ENCODE data around the gene CADPS2. TPM values are rescaled to one million over a fixed set of nuclear protein-coding genes. Genes with fewer than 3 reads are reported as not detected.

CADPS2 gene
- total and polyA plus RNA-seq, 3 experiments from 2014 or later, result not detected

GRCh38 chr7:122543166-122543565 is 343.1 kb downstream of the CADPS2 start:
- no peak overlapping the region for H3K27ac Mint-ChIP-seq
- peaks cover 0 to 9% (median 4%) of the 10 kb centered on the region in 5 donors for H3K9me3 Mint-ChIP-seq
- no peak overlapping the region for H3K4me3 Mint-ChIP-seq
- Histone ChIP-seq H3K27ac (ENCODE audit: low read depth, low read length) (no peak overlapping the region), H3K4me1 (ENCODE audit: insufficient read depth, low read length) (no peaks in the 10 kb centered on the region), H3K27me3 (ENCODE audit: insufficient read depth, low read length, poor library complexity, severe bottlenecking) (no peaks in the 10 kb centered on the region), H3K36me3 (ENCODE audit: insufficient read depth, low read length) (no peaks in the 10 kb centered on the region), H3K4me3 (ENCODE audit: low read length) (no peak overlapping the region), H3K9me3 (ENCODE audit: low read length) (no peaks in the 10 kb centered on the region)
- no peaks in the 10 kb centered on the region for H3K4me1 Mint-ChIP-seq
- H3K27me3 Mint-ChIP-seq, result no peaks in the 10 kb centered on the region
- CTCF ChIA-PET, result no interaction called here
- DNase-seq, result no peak
- POLR2A ChIA-PET, result no interaction called here
- no peaks in the 10 kb centered on the region for H3K36me3 Mint-ChIP-seq

- Histone ChIP-seq H3K9me3 (ENCODE audit: low read length) (no peaks in the 10 kb centered on the region), H3K4me1 (ENCODE audit: insufficient read depth, low read length) (no peaks in the 10 kb centered on the region), H3K4me3 (ENCODE audit: low read length) (no peak overlapping the region), H3K27ac (ENCODE audit: low read depth, low read length) (no peak overlapping the region), H3K27me3 (ENCODE audit: insufficient read depth, low read length, poor library complexity, severe bottlenecking) (no peaks in the 10 kb centered on the region), H3K36me3 (ENCODE audit: insufficient read depth, low read length) (no peaks in the 10 kb centered on the region)
- Mint-ChIP-seq H3K9me3 (peaks cover 0 to 4% (median 3%) of the 10 kb centered on the region in 5 donors), H3K36me3 (no peaks in the 10 kb centered on the region), H3K4me3 (no peak overlapping the region), H3K27me3 (no peaks in the 10 kb centered on the region), H3K4me1 (no peaks in the 10 kb centered on the region), H3K27ac (no peak overlapping the region)
- DNase-seq, result no peak
- ChIA-PET CTCF (no interaction called here), POLR2A (no interaction called here)
These were observed 351.2 kb downstream of the CADPS2 start for GRCh38 chr7:122535086-122535485.

GRCh38 chr7:122532406-122533269 is 353.6 kb downstream of the CADPS2 start:
- ChIA-PET POLR2A (no interaction called here), CTCF (no interaction called here)
- no peak for DNase-seq
- no peaks in the 10 kb centered on the region for H3K4me1 Mint-ChIP-seq
- no peaks in the 10 kb centered on the region for H3K36me3 Mint-ChIP-seq
- H3K9me3 Mint-ChIP-seq, result peaks cover 0 to 4% (median 0%) of the 10 kb centered on the region in 5 donors
- Histone ChIP-seq H3K27me3 (ENCODE audit: insufficient read depth, low read length, poor library complexity, severe bottlenecking) (no peaks in the 10 kb centered on the region), H3K9me3 (ENCODE audit: low read length) (no peaks in the 10 kb centered on the region), H3K4me1 (ENCODE audit: insufficient read depth, low read length) (no peaks in the 10 kb centered on the region), H3K27ac (ENCODE audit: low read depth, low read length) (no peak overlapping the region), H3K36me3 (ENCODE audit: insufficient read depth, low read length) (no peaks in the 10 kb centered on the region), H3K4me3 (ENCODE audit: low read length) (no peak overlapping the region)
- H3K27ac Mint-ChIP-seq, result no peak overlapping the region
- no peak overlapping the region for H3K4me3 Mint-ChIP-seq
- no peaks in the 10 kb centered on the region for H3K27me3 Mint-ChIP-seq

- H3K9me3 ChIP-seq (ENCODE audit: low read length), result no peaks in the 10 kb centered on the region
- no peak overlapping the region for H3K4me3 ChIP-seq (ENCODE audit: low read length)
- H3K36me3 Mint-ChIP-seq, result no peaks in the 10 kb centered on the region
- H3K27ac Mint-ChIP-seq, result no peak overlapping the region
- H3K9me3 Mint-ChIP-seq, result peaks cover 0 to 6% (median 3%) of the 10 kb centered on the region in 5 donors
- H3K27me3 Mint-ChIP-seq, result no peaks in the 10 kb centered on the region
- no peak overlapping the region for H3K4me3 Mint-ChIP-seq
- no peaks in the 10 kb centered on the region for H3K4me1 Mint-ChIP-seq
- H3K27me3 ChIP-seq (ENCODE audit: insufficient read depth, low read length, poor library complexity, severe bottlenecking), result no peaks in the 10 kb centered on the region
- ChIA-PET CTCF (interaction anchor here (1.2 kb wide), 1 partner anchor 436 kb away, joined by 3 read pairs; no protein-coding TSS in a partner anchor), POLR2A (no interaction called here)
- H3K4me1 ChIP-seq (ENCODE audit: insufficient read depth, low read length), result no peaks in the 10 kb centered on the region
- DNase-seq, result no peak
- no peaks in the 10 kb centered on the region for H3K36me3 ChIP-seq (ENCODE audit: insufficient read depth, low read length)
- no peak overlapping the region for H3K27ac ChIP-seq (ENCODE audit: low read depth, low read length)
These were observed 357.3 kb downstream of the CADPS2 start for GRCh38 chr7:122528879-122529481.

- Mint-ChIP-seq H3K4me1 (no peaks in the 10 kb centered on the region), H3K36me3 (no peaks in the 10 kb centered on the region), H3K27me3 (no peaks in the 10 kb centered on the region), H3K9me3 (peaks cover 0 to 17% (median 3%) of the 10 kb centered on the region in 5 donors), H3K4me3 (no peak overlapping the region), H3K27ac (no peak overlapping the region)
- POLR2A ChIA-PET, result no interaction called here
- no peaks in the 10 kb centered on the region for H3K4me1 ChIP-seq (ENCODE audit: insufficient read depth, low read length)
- H3K9me3 ChIP-seq (ENCODE audit: low read length), result no peaks in the 10 kb centered on the region
- H3K4me3 ChIP-seq (ENCODE audit: low read length), result no peak overlapping the region
- H3K27me3 ChIP-seq (ENCODE audit: insufficient read depth, low read length, poor library complexity, severe bottlenecking), result no peaks in the 10 kb centered on the region
- CTCF ChIA-PET, result no interaction called here
- H3K27ac ChIP-seq (ENCODE audit: low read depth, low read length), result no peak overlapping the region
- H3K36me3 ChIP-seq (ENCODE audit: insufficient read depth, low read length), result no peaks in the 10 kb centered on the region
- DNase-seq, result no peak
These were observed 360.9 kb downstream of the CADPS2 start for GRCh38 chr7:122525355-122525754.

- H3K4me3 ChIP-seq (ENCODE audit: low read length), result no peak overlapping the region
- H3K27ac ChIP-seq (ENCODE audit: low read depth, low read length), result no peak overlapping the region
- Mint-ChIP-seq H3K4me1 (no peaks in the 10 kb centered on the region), H3K9me3 (peaks cover 0 to 17% (median 4%) of the 10 kb centered on the region in 5 donors), H3K4me3 (no peak overlapping the region), H3K27me3 (no peaks in the 10 kb centered on the region), H3K36me3 (no peaks in the 10 kb centered on the region), H3K27ac (no peak overlapping the region)
- CTCF ChIA-PET, result no interaction called here
- no peak for DNase-seq
- H3K36me3 ChIP-seq (ENCODE audit: insufficient read depth, low read length), result no peaks in the 10 kb centered on the region
- POLR2A ChIA-PET, result no interaction called here
- H3K9me3 ChIP-seq (ENCODE audit: low read length), result no peaks in the 10 kb centered on the region
- no peaks in the 10 kb centered on the region for H3K4me1 ChIP-seq (ENCODE audit: insufficient read depth, low read length)
- no peaks in the 10 kb centered on the region for H3K27me3 ChIP-seq (ENCODE audit: insufficient read depth, low read length, poor library complexity, severe bottlenecking)
These were observed 364.5 kb downstream of the CADPS2 start for GRCh38 chr7:122521767-122522166.

- POLR2A ChIA-PET, result no interaction called here
- Mint-ChIP-seq H3K36me3 (no peaks in the 10 kb centered on the region), H3K27ac (no peak overlapping the region), H3K27me3 (no peaks in the 10 kb centered on the region), H3K9me3 (peaks cover 0 to 17% (median 4%) of the 10 kb centered on the region in 5 donors), H3K4me1 (no peaks in the 10 kb centered on the region), H3K4me3 (no peak overlapping the region)
- Histone ChIP-seq H3K27ac (ENCODE audit: low read depth, low read length) (no peak overlapping the region), H3K4me1 (ENCODE audit: insufficient read depth, low read length) (no peaks in the 10 kb centered on the region), H3K27me3 (ENCODE audit: insufficient read depth, low read length, poor library complexity, severe bottlenecking) (no peaks in the 10 kb centered on the region), H3K9me3 (ENCODE audit: low read length) (no peaks in the 10 kb centered on the region), H3K36me3 (ENCODE audit: insufficient read depth, low read length) (no peaks in the 10 kb centered on the region), H3K4me3 (ENCODE audit: low read length) (no peak overlapping the region)
- CTCF ChIA-PET, result no interaction called here
- no peak for DNase-seq
These were observed 365.2 kb downstream of the CADPS2 start for GRCh38 chr7:122520971-122521555.

- Mint-ChIP-seq H3K4me1 (no peaks in the 10 kb centered on the region), H3K27ac (no peak overlapping the region), H3K9me3 (peaks cover 0 to 11% (median 4%) of the 10 kb centered on the region in 5 donors), H3K27me3 (no peaks in the 10 kb centered on the region), H3K4me3 (no peak overlapping the region), H3K36me3 (no peaks in the 10 kb centered on the region)
- H3K4me3 ChIP-seq (ENCODE audit: low read length), result no peak overlapping the region
- POLR2A ChIA-PET, result no interaction called here
- H3K27ac ChIP-seq (ENCODE audit: low read depth, low read length), result no peak overlapping the region
- CTCF ChIA-PET, result no interaction called here
- H3K4me1 ChIP-seq (ENCODE audit: insufficient read depth, low read length), result no peaks in the 10 kb centered on the region
- no peak for DNase-seq
- no peaks in the 10 kb centered on the region for H3K9me3 ChIP-seq (ENCODE audit: low read length)
- no peaks in the 10 kb centered on the region for H3K27me3 ChIP-seq (ENCODE audit: insufficient read depth, low read length, poor library complexity, severe bottlenecking)
- H3K36me3 ChIP-seq (ENCODE audit: insufficient read depth, low read length), result no peaks in the 10 kb centered on the region
These were observed 367.8 kb downstream of the CADPS2 start for GRCh38 chr7:122518488-122518887.
